GM19240 (cell line): ENCODE results near the gene MYO5A.
A peak's percentile ranks its signal among the peaks of the same experiment; 100 is the strongest.
"Not testable (repeated sequence)": the region's sequence is repeated elsewhere in the genome, so short reads cannot be mapped to it uniquely, and the experiment has no call there.

Source experiments
- DNase-seq: peaks from one replicate; pipeline ENCODE4 v3.0.0; 2011; ENCODE audit warnings: low spot score; ENCODE audit not compliant: insufficient read length

The MYO5A gene

GRCh38 chr15:52528564-52529340 lies at the start of gene MYO5A:
TSS of gene MYO5A (minus strand) at chr15:52528880. CDS start at chr15:52528806, 74 bp downstream.
- peak; percentile 59 for DNase-seq

- no peak for DNase-seq
These were observed 48.0 kb upstream of the MYO5A start for GRCh38 chr15:52576692-52577091.

DNA sequence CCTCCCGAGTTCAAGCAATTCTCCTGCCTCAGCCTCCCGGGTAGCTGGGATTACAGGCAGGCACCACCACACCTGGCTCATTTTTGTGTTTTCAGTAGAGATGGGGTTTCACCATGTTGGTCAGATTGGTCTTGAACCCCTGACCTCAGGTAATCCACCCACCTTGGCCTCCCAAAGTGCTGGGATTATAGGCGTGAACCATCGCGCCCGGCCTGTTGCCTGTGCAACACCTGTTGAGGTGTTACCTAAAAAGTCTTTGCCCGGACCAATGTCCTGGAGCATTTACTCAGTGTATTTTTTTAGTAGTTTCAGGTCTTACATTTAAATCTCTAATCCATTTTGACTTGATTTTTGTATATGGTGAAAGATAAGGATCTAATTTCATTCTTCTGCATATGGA lies 46.9 kb upstream of the MYO5A start:
- not testable (repeated sequence) for DNase-seq

- DNase-seq: no peak
These were observed 46.4 kb upstream of the MYO5A start for GRCh38 chr15:52575072-52575471.

DNA sequence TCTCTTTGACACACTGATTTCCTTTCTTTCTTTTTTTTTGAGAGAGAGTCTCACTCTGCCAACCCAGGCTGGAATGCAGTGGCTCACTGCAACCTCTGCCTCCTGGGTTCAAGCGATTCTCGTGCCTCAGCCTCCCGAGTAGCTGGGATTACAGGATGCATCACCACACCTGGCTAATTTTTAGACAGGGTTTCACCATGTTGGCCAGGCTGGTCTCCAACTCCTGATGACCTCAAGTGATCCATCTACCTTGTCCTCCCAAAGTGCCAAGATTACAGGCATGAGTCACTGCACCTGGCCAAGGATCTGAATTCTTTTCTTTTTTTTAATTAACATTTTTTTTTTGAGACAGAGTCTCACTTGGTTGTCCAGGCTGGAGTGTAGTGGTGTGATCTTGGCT lies 45.9 kb upstream of the MYO5A start:
- not testable (repeated sequence) for DNase-seq

DNA sequence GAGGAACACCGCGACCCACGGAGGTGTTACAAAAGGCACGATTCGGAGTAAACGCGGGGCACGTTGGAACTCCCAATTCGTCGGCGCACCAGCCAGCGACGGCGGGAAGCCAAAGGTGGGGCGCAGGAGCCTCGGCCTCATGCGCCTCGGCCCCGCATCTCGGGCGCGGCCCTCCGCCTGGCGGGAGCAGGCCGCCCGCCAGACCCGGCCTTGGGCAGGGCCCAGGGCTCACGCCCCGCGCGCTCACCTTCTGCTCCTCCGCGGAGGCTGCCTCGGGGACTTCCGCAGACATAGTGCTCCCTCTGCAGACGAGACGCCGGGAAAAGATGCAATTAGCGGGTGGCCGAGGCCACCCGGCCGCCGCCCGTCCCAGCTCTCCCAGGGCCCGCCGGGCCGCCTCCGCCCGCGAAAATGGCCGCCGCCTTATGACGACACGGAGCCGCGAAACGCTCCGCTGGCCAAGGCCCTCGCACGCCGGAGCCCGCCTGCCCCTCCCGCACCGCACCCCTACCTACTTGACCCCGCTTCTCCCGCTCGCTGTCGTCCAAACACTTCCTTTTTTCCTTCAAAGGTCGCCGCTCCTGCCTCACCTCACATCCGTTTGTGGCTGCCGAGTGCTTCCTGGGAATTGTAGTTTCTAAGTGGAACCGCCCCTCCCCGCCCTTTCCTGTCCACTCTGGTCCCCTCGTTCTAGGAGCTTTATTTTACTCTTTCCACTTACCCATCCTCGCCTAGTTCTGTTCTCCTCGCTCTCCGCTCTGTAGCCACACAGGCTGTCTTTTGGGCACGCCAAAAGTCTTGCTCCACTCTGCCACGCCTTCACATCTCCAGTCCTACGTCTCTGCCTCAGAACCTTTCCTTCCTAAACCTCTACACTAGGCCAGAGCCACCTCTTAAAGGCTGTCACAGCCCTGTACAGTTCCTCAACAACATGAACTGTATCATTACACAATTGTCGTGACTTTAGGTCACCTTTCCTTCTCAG lies 40.2 kb upstream of the MYO5A start, which contains the start of gene ARPP19:
Gene ARPP19 (minus strand): TSS at position 430 of the 985 bp plus-strand sequence. CDS start 138 bp downstream, at position 292.
- peak; percentile 53 for DNase-seq

DNA sequence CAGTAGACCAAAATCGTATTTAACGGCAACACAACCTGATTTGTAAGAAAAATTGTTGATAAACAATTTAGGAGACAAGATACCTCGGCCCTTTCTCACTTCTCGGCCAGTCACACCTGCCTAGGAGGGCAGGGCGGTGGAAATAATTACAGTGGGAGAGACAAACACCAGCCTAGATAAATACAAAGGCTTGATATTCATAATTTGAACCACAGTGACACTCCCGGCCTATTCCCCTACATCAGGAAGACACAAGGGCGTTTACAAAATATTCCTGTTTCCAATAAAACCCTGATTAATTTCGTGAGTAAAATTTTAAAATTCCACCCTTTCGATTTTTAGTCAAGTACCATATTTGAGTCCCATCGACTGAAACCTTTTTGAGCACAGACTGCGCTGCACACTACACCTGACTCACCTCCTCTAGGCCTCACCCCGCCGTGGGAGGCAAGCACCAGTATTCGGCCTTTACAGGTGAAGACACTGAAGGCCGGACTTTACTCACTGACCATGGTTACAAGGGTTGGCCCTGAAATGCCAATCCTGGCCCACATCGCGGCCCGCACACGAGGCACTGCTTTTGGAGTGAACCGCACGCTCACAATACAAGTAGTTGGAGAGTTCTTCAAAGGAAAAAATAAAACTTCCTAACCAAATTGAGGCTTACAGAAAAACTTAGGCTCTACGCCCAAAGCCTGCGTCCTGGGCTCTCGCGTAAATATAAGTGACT lies 39.4 kb upstream of the MYO5A start:
- no peak for DNase-seq

DNA sequence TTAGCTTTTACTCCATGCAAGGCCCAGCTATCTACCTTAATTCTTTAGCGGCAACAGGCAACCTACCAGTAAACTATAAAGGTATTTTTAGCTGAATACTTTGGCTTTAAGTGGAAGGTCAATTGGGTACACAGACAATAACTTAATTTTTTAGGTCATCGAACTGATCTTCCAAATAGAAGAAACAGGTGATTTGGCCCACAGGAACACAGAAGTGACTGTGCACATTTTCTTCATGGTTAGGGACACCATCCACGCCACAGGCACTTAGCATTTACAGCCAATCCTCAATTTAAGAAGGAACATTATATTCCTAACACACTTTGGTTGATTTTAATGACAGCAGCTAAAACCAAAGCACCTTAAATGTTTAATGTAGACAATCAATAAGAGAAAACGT lies 38.2 kb upstream of the MYO5A start:
- no peak for DNase-seq

DNA sequence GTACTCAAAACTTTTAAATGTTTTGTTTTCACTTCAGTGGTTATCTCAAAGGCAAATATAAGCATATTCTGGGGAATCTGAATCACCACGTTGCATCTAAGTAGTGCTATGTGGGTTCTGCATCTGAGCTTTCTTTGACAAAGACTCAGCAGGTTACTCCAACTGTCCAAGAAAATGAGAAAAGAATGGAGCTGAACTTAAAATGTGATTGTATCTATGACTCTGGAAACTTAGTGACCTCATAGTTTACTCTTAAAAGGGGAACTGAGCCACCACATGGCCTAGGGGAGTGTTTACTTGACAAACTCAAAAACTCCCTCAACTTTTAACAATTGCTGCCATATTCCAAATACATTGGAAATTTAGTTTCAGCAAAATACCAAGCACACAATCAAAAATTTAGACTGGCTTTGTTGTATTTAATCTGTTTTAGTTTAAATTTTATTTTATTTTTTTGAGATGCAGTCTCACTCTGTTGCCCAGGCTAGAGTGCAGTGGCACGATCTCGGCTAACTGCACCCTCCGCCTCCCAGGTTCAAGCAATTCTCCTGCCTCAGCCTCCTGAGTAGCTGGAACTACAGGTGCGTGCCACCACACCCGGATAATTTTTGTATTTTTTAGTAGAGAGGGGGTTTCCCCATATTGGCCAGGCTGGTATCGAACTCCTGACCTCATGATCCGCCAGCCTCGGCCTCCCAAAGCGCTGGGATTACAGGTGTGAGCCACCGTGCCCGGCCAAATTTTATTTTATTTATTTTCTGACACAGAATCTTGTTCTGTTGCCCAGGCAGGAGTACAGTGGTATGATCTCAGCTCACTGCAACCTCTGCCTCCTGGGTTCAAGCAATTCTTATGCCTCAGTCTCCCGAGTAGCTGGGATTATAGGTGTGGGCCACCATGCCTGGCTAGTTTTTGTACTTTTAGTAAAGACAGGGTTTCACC lies 37.0 kb upstream of the MYO5A start:
- not testable (repeated sequence) for DNase-seq

GRCh38 chr15:52563501-52564060 lies 34.9 kb upstream of the MYO5A start:
- no peak for DNase-seq

- no peak for DNase-seq
These were observed 30.9 kb upstream of the MYO5A start for GRCh38 chr15:52559575-52559974.

GRCh38 chr15:52559022-52559421 lies 30.3 kb upstream of the MYO5A start:
- no peak for DNase-seq

- no peak for DNase-seq
These were observed 29.5 kb upstream of the MYO5A start for GRCh38 chr15:52558196-52558595.

DNA sequence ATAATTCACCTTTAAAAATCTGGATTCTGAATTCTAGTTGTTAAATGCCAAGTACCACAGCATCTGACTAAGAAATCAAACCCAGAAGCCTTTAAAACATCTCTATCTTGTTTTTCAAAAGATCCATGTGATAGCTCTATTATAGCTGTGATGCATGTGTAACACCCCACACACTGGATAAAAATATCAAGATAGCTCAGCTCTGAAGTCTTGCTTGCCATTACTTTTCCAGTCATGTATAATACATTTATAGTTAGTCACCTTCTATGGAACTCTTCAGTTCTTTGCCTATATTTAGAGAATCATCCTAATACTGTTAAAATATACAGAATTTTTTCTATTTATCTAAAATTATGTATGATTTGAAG lies 28.6 kb upstream of the MYO5A start:
- no peak for DNase-seq

DNA sequence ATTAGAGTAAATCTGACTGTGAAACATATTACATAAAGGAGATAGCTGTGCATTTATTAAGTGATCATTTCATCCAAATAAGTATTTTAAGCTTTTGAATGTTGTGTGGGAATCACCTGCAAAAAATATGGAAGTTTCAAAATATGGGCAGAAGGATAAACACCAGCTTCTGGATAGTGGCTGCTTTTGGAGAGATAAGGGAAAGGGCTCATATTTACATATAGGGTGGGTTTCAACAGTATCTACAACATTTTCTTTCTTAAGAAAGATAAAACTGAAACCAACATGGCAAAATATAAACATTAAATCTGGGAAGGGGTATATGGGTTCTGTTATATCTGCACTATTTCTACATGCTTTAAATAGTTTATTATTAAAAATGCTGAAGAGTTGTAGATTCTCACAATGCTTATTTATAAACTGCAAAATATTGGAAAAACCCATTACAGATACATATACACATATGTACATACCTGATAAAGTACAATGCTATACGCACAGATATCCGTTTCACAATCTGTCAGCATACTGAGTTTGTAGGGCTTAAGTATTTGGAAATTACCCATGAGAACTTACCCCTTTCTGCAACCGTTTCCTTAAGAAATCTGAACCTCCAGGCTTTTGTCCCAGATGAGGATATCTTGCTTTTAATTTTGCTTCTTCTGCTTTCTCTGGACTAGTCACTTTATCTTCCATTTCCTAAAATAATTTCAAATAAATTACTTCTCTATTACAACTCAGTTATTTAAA lies 28.0 kb upstream of the MYO5A start:
- DNase-seq: no peak

DNA sequence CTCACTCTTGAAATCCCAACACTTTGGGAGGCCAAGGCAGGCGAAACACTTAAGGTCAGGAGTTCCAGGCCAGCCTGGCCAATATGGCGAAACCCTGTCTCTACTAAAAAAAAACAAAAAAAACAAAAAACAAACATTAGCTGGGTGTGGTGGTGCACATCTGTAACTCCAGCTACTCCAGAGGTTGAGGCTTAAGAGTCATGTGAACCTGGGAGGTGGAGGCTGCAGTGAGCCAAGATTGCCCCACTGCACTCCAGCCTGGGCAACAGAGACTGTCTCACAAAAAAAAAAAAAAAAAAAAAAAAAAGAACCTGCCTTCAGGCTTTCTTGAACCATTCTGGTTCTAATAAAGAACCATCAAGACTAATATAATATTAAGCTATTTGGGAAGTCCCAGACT lies 23.6 kb upstream of the MYO5A start:
- no peak for DNase-seq

DNA sequence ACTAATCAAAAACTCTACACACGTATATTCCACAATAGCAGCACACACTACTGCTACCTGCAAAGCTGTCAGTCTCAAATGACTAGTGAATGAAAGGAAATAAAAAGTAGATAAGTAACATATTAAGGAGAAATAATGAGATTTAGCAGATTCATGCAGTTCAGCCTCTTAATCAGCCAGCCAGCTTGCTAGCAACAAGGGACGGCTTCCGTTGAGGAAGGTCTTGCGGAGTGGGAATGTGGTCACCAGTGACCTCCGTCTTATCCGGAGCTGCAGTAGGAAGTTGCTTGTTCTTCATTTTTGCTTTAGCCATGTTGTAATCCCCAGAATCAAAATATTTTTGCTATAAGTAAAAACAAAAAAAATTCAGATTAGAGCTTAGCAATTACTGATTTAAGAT lies 23.1 kb upstream of the MYO5A start:
- DNase-seq: no peak

DNA sequence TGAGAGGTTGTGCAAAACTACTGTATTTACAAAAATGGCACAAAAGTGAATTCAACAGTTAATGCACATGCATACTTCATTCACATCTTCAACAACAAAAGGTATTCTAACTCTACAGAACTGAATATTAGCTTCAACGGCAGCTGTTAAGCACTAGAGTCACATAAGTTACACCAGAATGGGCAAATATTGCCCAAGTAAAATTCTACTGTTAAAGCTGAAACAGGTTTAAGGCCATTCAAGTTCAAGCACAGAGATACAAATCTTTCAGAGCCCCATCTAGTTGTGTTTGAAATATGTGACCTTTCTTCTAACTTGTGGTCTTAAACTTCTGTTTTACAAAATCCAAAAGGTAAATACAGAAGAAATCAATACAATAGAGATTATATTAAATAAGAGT lies 22.5 kb upstream of the MYO5A start:
- DNase-seq: not testable (repeated sequence)

DNA sequence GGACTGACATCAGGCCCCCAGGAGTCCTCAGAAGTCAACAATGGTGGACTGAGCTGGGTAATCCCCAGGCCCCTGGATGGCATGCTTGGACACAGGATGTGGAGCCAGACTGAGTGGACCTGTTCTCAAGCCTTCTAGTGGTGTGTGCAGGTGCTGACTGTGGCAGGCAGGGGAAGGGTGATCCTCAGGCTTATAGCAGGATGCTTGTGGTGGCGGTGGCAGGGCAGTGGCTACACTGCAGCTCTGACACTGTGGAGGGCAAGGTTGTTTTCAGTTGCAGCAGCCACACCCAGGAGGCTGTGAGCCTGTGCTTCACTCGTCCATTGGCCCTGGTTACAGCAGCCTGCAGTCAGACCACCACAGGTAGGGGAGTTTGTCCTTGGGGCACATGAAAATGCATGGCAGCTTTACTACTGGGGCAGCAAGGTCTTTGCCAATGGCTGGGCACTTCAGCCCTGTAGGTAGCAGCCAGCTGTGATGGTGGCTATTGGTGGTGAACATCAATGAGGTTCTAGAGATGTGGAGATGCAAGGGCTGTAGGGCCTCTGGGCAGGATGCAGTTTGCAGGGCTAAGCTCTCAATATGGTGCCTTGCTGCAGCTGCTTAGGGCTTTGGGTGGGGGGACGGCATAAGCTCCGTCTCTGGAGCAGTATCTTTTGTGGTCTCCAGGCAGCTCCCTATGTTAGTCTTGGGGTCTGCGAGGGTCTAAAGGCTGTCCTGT lies 17.5 kb upstream of the MYO5A start:
- no peak for DNase-seq
